IPS-20b (cell line): ENCODE measurements around the gene PLCH2.

Source experiments
- H3K27ac ChIP-seq: one replicate; pipeline ENCODE4 v1.5.1; 2013; ENCODE audit warnings: low read length
- H3K27me3 ChIP-seq: 2 replicates; pipeline ENCODE4 v1.6.1; 2013; ENCODE audit warnings: mild to moderate bottlenecking, low read length, inconsistent platforms; ENCODE audit not compliant: insufficient read depth
- H3K36me3 ChIP-seq: 2 replicates; pipeline ENCODE4 v1.6.1; 2013; ENCODE audit warnings: low read depth, mild to moderate bottlenecking, inconsistent platforms, low read length, moderate library complexity; ENCODE audit not compliant: insufficient read depth
- H3K4me1 ChIP-seq: 2 replicates; pipeline ENCODE4 v1.6.1; 2013; ENCODE audit warnings: mild to moderate bottlenecking, control low read depth, inconsistent platforms, low read length, moderate library complexity; ENCODE audit not compliant: insufficient read depth
- H3K4me3 ChIP-seq: 2 replicates; pipeline ENCODE4 v1.5.1; 2013; ENCODE audit warnings: mild to moderate bottlenecking, low read length, inconsistent platforms
- H3K9ac ChIP-seq: 2 replicates; pipeline ENCODE4 v1.6.1; 2013; ENCODE audit warnings: low read depth, mild to moderate bottlenecking, inconsistent platforms, low read length, moderate library complexity
- H3K9me3 ChIP-seq: 2 replicates; pipeline ENCODE4 v1.6.1; 2013; ENCODE audit warnings: mild to moderate bottlenecking, low read depth, low read length, inconsistent platforms; ENCODE audit not compliant: insufficient read depth

The PLCH2 gene

DNA sequence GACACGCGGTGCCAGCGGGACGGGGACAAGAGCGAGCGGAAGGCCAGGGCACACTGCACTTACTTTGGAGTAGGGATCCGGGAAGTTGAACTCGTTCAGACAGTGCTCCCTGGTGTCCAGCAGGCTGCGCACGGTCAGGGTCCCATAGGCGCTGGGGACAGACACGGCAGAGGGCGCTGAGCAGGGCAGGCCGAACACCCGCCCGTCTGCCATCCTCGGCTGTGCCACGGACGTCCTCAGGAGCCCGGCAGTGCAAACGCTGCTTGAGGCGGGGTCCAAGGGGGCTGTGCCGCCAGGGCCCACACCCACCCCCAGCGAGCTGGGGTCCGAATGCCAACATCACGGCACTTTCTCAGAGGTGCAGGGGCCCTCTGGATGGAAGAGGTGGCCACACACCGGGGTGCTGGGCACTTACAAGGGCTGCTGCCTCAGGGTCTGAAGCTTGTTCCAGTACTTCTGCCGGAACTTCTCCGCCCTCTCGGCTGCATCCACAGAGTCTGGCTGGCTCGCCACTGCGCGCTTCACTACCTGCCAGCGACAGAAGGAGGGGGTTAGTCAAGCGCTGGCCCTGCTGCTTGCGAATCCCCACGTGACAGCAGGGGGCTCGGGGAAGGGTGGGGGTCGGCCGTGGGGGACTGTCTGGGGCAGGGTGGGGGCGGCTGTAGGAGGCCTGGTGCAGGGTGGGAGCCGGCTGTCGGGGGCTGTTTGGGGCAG, 38.0 kb downstream of the PLCH2 start:
- Histone ChIP-seq H3K27me3 (no peaks in the 10 kb centered on the region), H3K36me3 (peaks cover 94% of the 10 kb centered on the region)

DNA sequence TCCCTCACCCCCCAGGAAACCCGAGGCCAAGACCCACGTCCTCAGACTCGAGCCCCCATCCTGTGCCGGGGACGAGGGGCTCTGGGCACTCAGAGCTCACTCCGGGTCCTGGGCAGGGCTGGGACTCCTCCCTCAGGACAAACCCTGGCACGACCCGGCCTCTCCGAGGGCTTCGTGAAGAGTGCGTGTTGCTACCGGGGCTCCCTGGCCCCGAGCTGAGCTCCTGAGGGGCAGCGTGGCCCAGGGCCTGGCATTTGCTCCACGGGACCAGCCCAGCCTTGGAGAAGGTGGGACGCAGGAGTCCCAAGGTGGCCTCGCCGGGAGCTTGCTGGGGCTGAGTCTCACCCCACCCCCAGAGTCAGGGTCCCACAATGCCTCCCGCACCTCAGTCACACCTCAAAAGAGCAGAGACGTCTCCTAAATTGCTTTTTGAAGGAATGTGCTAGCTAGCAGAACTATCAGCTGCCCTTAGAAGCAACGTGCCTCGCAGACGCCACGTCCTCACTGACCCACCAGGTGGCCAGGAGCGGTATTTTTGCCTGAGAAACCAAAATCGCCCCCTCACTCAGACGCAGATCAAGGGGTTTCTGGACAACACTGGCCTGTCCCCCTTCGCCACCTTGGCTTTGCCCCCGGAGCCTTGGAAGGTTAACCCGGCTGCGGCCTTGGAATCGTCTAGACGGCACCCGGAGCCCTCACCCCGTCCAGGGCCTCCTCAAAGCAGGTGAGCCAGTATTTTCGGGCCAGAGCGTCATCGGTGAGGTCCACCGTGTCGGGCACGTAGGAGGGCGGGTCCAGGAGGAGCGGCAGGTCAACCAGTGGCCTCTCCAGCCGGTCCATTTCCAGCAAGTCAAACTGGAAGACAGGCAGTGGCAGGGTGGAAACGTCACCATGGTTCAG, 39.0 kb downstream of the PLCH2 start:
- Histone ChIP-seq H3K27ac (no peak overlapping the region), H3K36me3 (peaks cover 94% of the 10 kb centered on the region), H3K27me3 (no peaks in the 10 kb centered on the region), H3K4me3 (no peak overlapping the region), H3K9me3 (no peaks in the 10 kb centered on the region), H3K4me1 (no peaks in the 10 kb centered on the region), H3K9ac (no peak overlapping the region)

More for the DNA sequence above, 38.0 kb downstream of the PLCH2 start:
- Histone ChIP-seq H3K9me3 (no peaks in the 10 kb centered on the region), H3K9ac (no peak overlapping the region), H3K4me3 (no peak overlapping the region), H3K27ac (no peak overlapping the region), H3K4me1 (no peaks in the 10 kb centered on the region)

DNA sequence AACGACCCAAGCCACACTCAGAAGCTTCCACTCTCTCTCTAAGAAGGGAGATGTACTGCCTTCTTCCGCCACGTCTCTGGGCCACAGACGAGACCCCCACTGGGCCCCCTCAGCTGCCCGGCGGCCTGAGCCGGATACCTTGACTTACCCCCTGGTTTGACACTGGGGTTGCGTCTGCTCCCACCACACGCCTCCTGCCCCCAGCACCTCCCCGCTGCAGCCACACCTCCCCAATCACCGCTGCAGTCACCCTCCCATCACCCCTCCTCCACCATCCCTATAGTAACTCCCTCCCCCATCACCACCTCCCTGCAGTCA, 39.6 kb downstream of the PLCH2 start:
- H3K9me3 ChIP-seq = no peaks in the 10 kb centered on the region
- peaks cover 92% of the 10 kb centered on the region for H3K36me3 ChIP-seq
- no peak overlapping the region for H3K4me3 ChIP-seq
- no peaks in the 10 kb centered on the region for H3K4me1 ChIP-seq
- no peaks in the 10 kb centered on the region for H3K27me3 ChIP-seq
- no peak overlapping the region for H3K27ac ChIP-seq
- H3K9ac ChIP-seq = no peak overlapping the region

DNA sequence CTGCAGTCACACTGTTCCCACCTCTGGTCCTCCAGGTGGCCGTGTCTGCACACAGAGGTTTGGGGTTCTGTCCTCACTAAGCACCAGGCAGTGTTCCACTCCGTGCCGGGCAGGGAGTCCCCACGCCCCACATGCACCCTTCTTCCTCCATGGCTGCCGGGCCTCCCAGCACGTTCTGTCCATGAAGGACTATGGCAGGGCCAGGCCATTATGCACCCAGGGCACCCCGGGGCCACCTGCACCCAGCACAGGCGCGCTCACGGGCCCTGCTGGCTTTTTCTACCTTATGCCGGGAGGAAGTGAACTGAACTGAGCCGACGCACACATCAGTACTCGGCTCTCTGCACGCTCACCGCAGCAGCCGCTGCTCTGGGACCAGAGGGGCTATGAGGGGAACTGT, 40.0 kb downstream of the PLCH2 start:
- no peaks in the 10 kb centered on the region for H3K9me3 ChIP-seq
- H3K36me3 ChIP-seq = peaks cover 92% of the 10 kb centered on the region
- H3K4me3 ChIP-seq = no peak overlapping the region
- H3K27me3 ChIP-seq = no peaks in the 10 kb centered on the region
- H3K9ac ChIP-seq = no peak overlapping the region
- no peak overlapping the region for H3K27ac ChIP-seq
- no peaks in the 10 kb centered on the region for H3K4me1 ChIP-seq

DNA sequence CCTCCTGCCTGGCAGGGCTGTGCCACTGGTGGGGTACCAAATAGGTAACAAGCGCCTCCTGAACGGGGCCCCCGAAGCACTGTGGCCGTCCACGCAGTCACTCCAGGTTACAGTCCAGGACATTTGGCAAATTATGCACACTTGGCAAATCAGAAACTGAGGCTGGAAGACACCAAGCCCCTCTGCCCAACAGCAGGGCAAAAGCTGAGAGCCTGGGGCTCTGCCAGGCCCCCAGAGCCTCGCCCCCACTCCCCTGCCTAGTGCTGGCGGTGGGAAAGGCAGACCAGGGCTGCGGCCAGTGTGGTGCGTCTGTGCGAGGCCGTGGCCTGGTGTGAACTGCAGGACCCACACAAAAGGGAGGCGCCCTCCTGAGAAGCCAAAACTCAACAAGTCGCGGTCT, 40.9 kb downstream of the PLCH2 start:
- Histone ChIP-seq H3K27me3 (no peaks in the 10 kb centered on the region), H3K4me1 (no peaks in the 10 kb centered on the region), H3K36me3 (peaks cover 90% of the 10 kb centered on the region), H3K27ac (no peak overlapping the region), H3K9me3 (no peaks in the 10 kb centered on the region), H3K9ac (no peak overlapping the region), H3K4me3 (no peak overlapping the region)

DNA sequence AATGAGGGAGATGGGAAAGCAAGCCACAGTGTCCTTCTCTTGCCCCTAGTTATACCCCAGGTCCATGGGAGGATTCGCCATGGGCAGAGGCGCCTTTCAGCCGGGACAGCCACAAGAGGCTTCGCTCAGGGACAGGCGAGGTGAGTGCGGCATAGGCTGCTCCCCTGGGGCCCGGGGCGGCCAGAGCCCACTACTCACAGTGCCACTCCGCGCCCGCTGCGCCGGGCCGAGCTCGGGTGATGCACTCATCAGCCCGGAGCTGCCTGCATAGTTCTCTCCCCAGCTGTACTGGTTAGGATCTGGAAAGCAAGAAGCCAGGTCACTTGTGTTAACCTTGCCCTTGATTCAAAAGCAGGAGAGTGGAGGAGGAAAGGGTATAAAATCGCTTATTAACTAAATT, 41.9 kb downstream of the PLCH2 start:
- H3K9me3 ChIP-seq = no peaks in the 10 kb centered on the region
- peaks cover 86% of the 10 kb centered on the region for H3K36me3 ChIP-seq
- H3K27ac ChIP-seq = no peak overlapping the region
- no peak overlapping the region for H3K9ac ChIP-seq
- H3K4me3 ChIP-seq = no peak overlapping the region
- no peaks in the 10 kb centered on the region for H3K4me1 ChIP-seq
- H3K27me3 ChIP-seq = no peaks in the 10 kb centered on the region

DNA sequence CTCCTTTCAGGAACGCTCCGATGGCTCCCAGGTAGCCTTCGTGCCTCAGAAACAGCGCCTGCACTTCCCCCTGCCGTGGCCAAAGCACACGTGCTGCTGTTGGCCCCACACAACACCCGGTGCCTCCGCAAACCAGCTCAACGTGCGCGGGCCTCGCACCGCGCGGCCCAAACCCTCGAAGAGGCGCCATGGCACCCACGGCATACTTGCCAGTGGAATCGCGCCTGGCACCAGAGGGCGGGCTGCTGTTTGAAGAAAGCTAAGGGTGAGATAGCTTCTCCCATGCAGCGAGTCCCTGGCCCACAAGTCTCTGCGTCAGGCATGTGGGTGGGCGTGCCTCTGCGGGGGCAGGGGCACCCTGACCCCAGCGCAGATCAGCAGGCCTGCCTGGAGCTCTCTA, 42.4 kb downstream of the PLCH2 start:
- Histone ChIP-seq H3K9ac (no peak overlapping the region), H3K36me3 (peaks cover 82% of the 10 kb centered on the region), H3K4me3 (no peak overlapping the region), H3K27ac (no peak overlapping the region), H3K27me3 (no peaks in the 10 kb centered on the region), H3K9me3 (no peaks in the 10 kb centered on the region), H3K4me1 (no peaks in the 10 kb centered on the region)

DNA sequence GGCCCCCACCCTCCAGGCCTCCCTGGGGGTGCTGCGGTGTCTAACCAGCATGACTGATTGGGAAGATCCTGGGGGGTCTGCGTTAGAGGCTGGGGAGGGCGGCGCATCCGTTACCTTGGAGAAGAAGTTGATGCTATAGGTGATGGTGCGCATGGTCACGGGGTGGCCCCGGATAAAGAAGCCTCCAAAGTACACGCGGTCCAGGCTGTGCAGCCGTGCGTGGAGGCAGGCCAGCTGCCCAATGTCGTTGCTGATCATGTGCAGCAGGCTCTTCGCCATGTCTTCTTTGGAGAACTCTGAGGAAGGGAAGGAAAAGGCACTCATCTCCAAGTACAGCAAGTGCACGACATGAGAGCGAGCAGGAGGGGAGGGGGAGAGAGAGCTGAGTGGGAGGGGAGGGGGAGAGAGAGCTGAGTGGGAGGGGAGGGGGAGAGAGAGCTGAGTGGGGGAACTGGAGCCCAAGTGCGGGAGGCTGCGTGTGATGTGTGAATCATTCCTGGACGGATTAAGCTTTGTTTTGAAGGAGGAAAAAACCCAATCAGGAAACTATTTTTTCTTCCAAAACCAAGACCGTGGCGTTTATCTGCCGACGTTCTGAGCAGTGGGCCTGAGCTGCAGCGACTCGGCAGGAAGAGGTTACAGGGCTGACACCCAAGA, 43.1 kb downstream of the PLCH2 start:
- Histone ChIP-seq H3K9ac (no peak overlapping the region), H3K36me3 (peaks cover 75% of the 10 kb centered on the region), H3K27ac (no peak overlapping the region), H3K4me1 (peaks cover 3% of the 10 kb centered on the region; the same call in 1 of the 2 replicates), H3K27me3 (no peaks in the 10 kb centered on the region), H3K4me3 (no peak overlapping the region), H3K9me3 (no peaks in the 10 kb centered on the region)

DNA sequence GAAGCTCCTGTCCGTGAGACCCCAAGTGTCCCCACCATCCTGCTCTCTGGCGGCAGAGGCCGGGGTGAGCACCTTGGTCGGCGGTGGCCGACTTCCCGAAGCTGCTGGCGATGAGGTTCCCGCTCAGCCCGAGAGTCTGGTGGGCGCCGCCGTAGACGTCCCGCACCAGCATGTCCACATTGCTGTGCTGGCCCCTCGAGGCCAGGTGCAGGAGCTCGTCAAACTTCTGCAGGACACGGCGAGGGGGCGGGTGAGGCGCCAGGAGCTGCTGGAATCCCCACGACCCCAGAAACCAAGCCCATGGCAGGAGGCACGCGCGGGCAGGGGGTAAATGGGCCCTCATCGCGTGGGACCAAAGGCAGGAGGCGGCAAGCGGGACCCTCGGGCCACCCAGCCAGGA, 43.6 kb downstream of the PLCH2 start:
- Histone ChIP-seq H3K9ac (no peak overlapping the region), H3K4me1 (peaks cover 3% of the 10 kb centered on the region; the same call in 1 of the 2 replicates), H3K27me3 (no peaks in the 10 kb centered on the region), H3K27ac (no peak overlapping the region), H3K9me3 (no peaks in the 10 kb centered on the region), H3K36me3 (peaks cover 73% of the 10 kb centered on the region), H3K4me3 (no peak overlapping the region)

DNA sequence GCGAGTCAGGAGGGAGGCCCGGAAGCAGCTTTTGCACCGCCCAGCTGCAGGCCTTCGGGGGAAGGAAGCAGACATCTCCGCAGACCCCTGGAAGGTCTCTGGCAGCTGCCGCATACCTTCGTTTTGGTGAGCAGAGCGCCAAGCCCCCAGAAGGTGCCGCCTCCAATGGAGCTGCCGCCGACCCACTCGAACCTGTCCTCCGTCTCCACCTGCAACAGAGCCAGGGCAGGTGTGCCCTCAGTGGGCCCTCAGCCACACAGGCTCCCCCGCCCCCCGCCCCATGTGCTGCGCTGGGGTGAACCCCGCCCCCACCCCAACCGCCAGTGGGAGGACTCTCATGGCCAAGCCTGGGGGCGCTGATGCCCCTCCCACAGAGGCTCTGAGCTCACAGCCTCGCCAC, 44.1 kb downstream of the PLCH2 start:
- peaks cover 3% of the 10 kb centered on the region; the same call in 1 of the 2 replicates for H3K4me1 ChIP-seq
- no peak overlapping the region for H3K27ac ChIP-seq
- no peak overlapping the region for H3K9ac ChIP-seq
- H3K36me3 ChIP-seq = peaks cover 69% of the 10 kb centered on the region
- H3K27me3 ChIP-seq = no peaks in the 10 kb centered on the region
- H3K9me3 ChIP-seq = no peaks in the 10 kb centered on the region
- H3K4me3 ChIP-seq = no peak overlapping the region

DNA sequence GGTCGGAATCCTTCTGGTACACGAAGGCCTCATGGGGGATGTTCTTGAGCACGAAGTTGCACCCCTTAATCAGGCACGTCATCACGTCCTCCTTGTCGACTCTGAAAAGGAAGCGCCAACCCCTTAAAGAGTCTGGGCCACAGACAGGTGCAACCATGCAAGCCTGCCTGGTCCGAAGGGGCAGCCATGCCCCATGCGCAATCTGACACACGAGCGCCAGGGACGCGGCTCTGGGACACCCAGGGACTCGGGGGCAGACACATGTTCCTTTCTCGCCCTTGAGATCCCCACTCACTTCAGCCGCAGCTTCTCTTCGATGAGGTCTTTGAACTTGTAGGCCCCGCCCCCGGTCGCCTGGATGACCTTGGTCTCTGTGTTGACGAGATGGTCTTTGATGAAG, 44.7 kb downstream of the PLCH2 start:
- Histone ChIP-seq H3K36me3 (peaks cover 64% of the 10 kb centered on the region), H3K4me1 (peaks cover 3% of the 10 kb centered on the region; the same call in 1 of the 2 replicates)

More for the DNA sequence above, 44.7 kb downstream of the PLCH2 start:
- no peak overlapping the region for H3K27ac ChIP-seq
- no peak overlapping the region for H3K4me3 ChIP-seq
- no peaks in the 10 kb centered on the region for H3K9me3 ChIP-seq
- no peak overlapping the region for H3K9ac ChIP-seq
- H3K27me3 ChIP-seq = no peaks in the 10 kb centered on the region
